ENCODE results near the gene UBE2M. TPM values are rescaled to one million over a fixed set of nuclear protein-coding genes. Genes with fewer than 3 reads are reported as not detected.
"Not testable (repeated sequence)": the region's sequence is repeated elsewhere in the genome, so short reads cannot be mapped to it uniquely, and the experiment has no call there.

UBE2M gene
- total RNA-seq, 1 experiment from 2014 or later: 127 TPM

GRCh38 chr19:58539169-58539559, 19.2 kb downstream of the UBE2M start:
- not testable (repeated sequence) for H2BK5ac ChIP-seq (ENCODE audit: insufficient read length, low read length); H2AFZ ChIP-seq (ENCODE audit: low read length); H3K9ac ChIP-seq (ENCODE audit: extremely low read depth, insufficient read length, low read length); H3K36me3 Mint-ChIP-seq (ENCODE audit: insufficient read depth in 1 of 3, low read depth in 3 of 3); H3K79me1 ChIP-seq (ENCODE audit: insufficient read depth, low read depth, low read length, poor library complexity, severe bottlenecking); H3K14ac ChIP-seq (ENCODE audit: insufficient read depth, low read length); H2AK5ac ChIP-seq (ENCODE audit: insufficient read length, low read length); H4K20me1 ChIP-seq (ENCODE audit: control insufficient read depth, insufficient read depth, insufficient read length); H4K8ac ChIP-seq (replicated peaks; ENCODE audit: insufficient read length, low read depth, low read length); H2BK12ac ChIP-seq (ENCODE audit: insufficient read length, low read depth, low read length); H3K79me2 ChIP-seq (ENCODE audit: insufficient read depth, low read length); DNase-seq; H3K23ac ChIP-seq (ENCODE audit: insufficient read length, low read depth, low read length); H3K4ac ChIP-seq (ENCODE audit: low read depth, low read length); H2BK120ac ChIP-seq (ENCODE audit: low read depth, low read length, poor library complexity, severe bottlenecking); H3K56ac ChIP-seq (ENCODE audit: insufficient read length, low read depth, low read length); H3K4me1 ChIP-seq (ENCODE audit: insufficient read depth, low read length); H4K91ac ChIP-seq (ENCODE audit: insufficient read length, low read depth, low read length); H4K5ac ChIP-seq (ENCODE audit: insufficient read length, low read depth, low read length); H3T11ph ChIP-seq (ENCODE audit: low read length); H3K27me3 ChIP-seq (ENCODE audit: insufficient read depth, low read length); H3K9me3 ChIP-seq (ENCODE audit: control insufficient read depth, low read depth, low read length); H2BK20ac ChIP-seq (ENCODE audit: low read depth, low read length, poor library complexity, severe bottlenecking); H3K23me2 ChIP-seq (ENCODE audit: insufficient read length, low read depth, low read length, poor library complexity, severe bottlenecking); H2BK15ac ChIP-seq (ENCODE audit: low read depth, low read length); H3K9me3 Mint-ChIP-seq
- Mint-ChIP-seq H3K27me3 (ENCODE audit: low read depth) (peaks cover 38% of the 10 kb centered on the region), H3K4me1 (peaks cover 7 to 13% of the 10 kb centered on the region in 2 experiments), H3K4me3 (peak overlapping the region in 1 of 2 experiments; percentile 60; a peak in 2 of 5 replicates), H3K27ac (peak overlapping the region in 1 of 3 experiments; percentile 89; a peak in 3 of 7 replicates)
- Histone ChIP-seq H3K4me2 (ENCODE audit: insufficient read depth, insufficient read length, low read length) (peak overlapping the region; percentile 39), H3K27ac (ENCODE audit: insufficient read length, low read depth, low read length) (peak overlapping the region; percentile 38), H3K18ac (ENCODE audit: insufficient read length, low read depth, low read length) (peak overlapping the region; percentile 45)

Data from H9 (cell line).